Upper lobe of left lung (tissue), 4 donors: ENCODE measurements around the gene DPP4.

Experiments
- CTCF ChIP-seq, 6 experiments: fragments of 450-650 bp in 4 of 6; fragments of 200-600 bp in 2 of 6; sonication (generic) in 2 of 6; IDR thresholded peaks; one replicate each; pipeline ENCODE4 v1.5.1; 2016 to 2019; ENCODE audit warnings: antibody characterized with exemption in 6 of 6
- EP300 ChIP-seq, 4 donors: sonication (generic); formaldehyde crosslinking; IDR thresholded peaks; one replicate each; pipeline ENCODE4 v1.5.1; 2017; ENCODE audit warnings: antibody characterized with exemption in 4 of 4, control low read depth in 2 of 4
- POLR2A ChIP-seq, 4 donors: fragments of 450-650 bp; IDR thresholded peaks; one replicate each; pipeline ENCODE4 v1.5.1; 2016 to 2017; ENCODE audit warnings: antibody characterized with exemption in 4 of 4, mild to moderate bottlenecking in 2 of 4
- POLR2AphosphoS5 ChIP-seq, 2 donors: sonication (generic); formaldehyde crosslinking; IDR thresholded peaks; one replicate each; pipeline ENCODE4 v1.5.1; 2017; ENCODE audit warnings: antibody characterized with exemption in 2 of 2

GRCh38 chr2:161955211-161955610 lies 118.8 kb downstream of the DPP4 start:
- TF ChIP-seq CTCF (IDR thresholded peaks at IDR 0.05) (no peak), POLR2AphosphoS5 (IDR thresholded peaks at IDR 0.05) (no peak), EP300 (IDR thresholded peaks at IDR 0.05) (no peak), POLR2A (IDR thresholded peaks at IDR 0.05) (no peak)
